Omental fat pad (tissue), 4 donors: ENCODE data around the gene PDAP1. TPM values are rescaled to one million over a fixed set of nuclear protein-coding genes. Genes with fewer than 3 reads are reported as not detected.

Experiments used
- ATAC-seq: fragments of 150-250 bp; one replicate; pipeline ENCODE4 v1.9.1; 2016; ENCODE audit warnings: mild to moderate bottlenecking, moderate library complexity; ENCODE audit not compliant: low FRiP score
- DNase-seq: peaks from one replicate; pipeline ENCODE4 v3.0.0-alpha.2; 2019; ENCODE audit warnings: low spot score
- CTCF ChIP-seq, 3 donors: fragments of 450-650 bp; IDR thresholded peaks; one replicate each; pipeline ENCODE4 v1.5.1; 2016 to 2017; ENCODE audit warnings: antibody characterized with exemption in 3 of 3, mild to moderate bottlenecking in 3 of 3, moderate library complexity in 2 of 3
- total RNA-seq, 4 donors: library from RNA; depleted of rRNA; stranded (reverse); fragments of >200 nt; gene quantifications; one replicate each; pipeline ENCODE4 v1.1.0, GENCODE V29; 2016

The PDAP1 gene
- total RNA-seq, 4 donors from 2014 or later = 41.9 to 70.2 (median 54.7) TPM

GRCh38 chr7:99404977-99405320 is 3.4 kb downstream of the PDAP1 start:
- ATAC-seq (no peak), DNase-seq (no peak)
- no peak for TF ChIP-seq CTCF (IDR thresholded peaks at IDR 0.05)

GRCh38 chr7:99404235-99404976 is 4.0 kb downstream of the PDAP1 start:
- no peak for DNase-seq
- no peak for ATAC-seq
- TF ChIP-seq CTCF (IDR thresholded peaks at IDR 0.05) = no peak

GRCh38 chr7:99403764-99404163 is 4.6 kb downstream of the PDAP1 start:
- no peak for DNase-seq
- TF ChIP-seq CTCF (IDR thresholded peaks at IDR 0.05) = no peak
- no peak for ATAC-seq

- ATAC-seq (no peak), DNase-seq (no peak)
- no peak for TF ChIP-seq CTCF (IDR thresholded peaks at IDR 0.05)
Measured at GRCh38 chr7:99402854-99403253, 5.5 kb downstream of the PDAP1 start.

- TF ChIP-seq CTCF (IDR thresholded peaks at IDR 0.05) = no peak
- DNase-seq (no peak), ATAC-seq (no peak)
Measured at GRCh38 chr7:99399597-99399996, 8.8 kb downstream of the PDAP1 start.

- DNase-seq (no peak), ATAC-seq (no peak)
- no peak for TF ChIP-seq CTCF (IDR thresholded peaks at IDR 0.05)
Measured at GRCh38 chr7:99398891-99399445, 9.4 kb downstream of the PDAP1 start.
